ENCODE data around the gene YWHAE.
"Not testable (repeated sequence)": the region's sequence is repeated elsewhere in the genome, so short reads cannot be mapped to it uniquely, and the experiment has no call there.

The YWHAE gene

GRCh38 chr17:1412185-1413110 is 12.4 kb upstream of the YWHAE start:
- DNase-seq: no peak

- DNase-seq: no peak
These were observed 2.2 kb upstream of the YWHAE start for GRCh38 chr17:1402262-1402586.

- no peak for DNase-seq
These were observed 917 bp downstream of the YWHAE start for GRCh38 chr17:1398931-1399678.

GRCh38 chr17:1398028-1398427 is 2.0 kb downstream of the YWHAE start:
- DNase-seq: no peak

GRCh38 chr17:1395876-1396665 is 4.0 kb downstream of the YWHAE start:
- DNase-seq: not testable (repeated sequence)

- no peak for DNase-seq
These were observed 8.4 kb downstream of the YWHAE start for GRCh38 chr17:1391577-1391976.

GRCh38 chr17:1390432-1391367 is 9.3 kb downstream of the YWHAE start:
- no peak for DNase-seq

GRCh38 chr17:1387490-1388227 is 12.4 kb downstream of the YWHAE start:
- not testable (repeated sequence) for DNase-seq

GRCh38 chr17:1386675-1387190 is 13.3 kb downstream of the YWHAE start:
- not testable (repeated sequence) for DNase-seq

GRCh38 chr17:1386265-1386664 is 13.8 kb downstream of the YWHAE start:
- no peak for DNase-seq

- no peak for DNase-seq
These were observed 14.2 kb downstream of the YWHAE start for GRCh38 chr17:1385861-1386260.

- DNase-seq: no peak
These were observed 15.1 kb downstream of the YWHAE start for GRCh38 chr17:1384905-1385435.

- DNase-seq: peak; percentile 14
These were observed 20.1 kb downstream of the YWHAE start for GRCh38 chr17:1379930-1380313.

GRCh38 chr17:1379208-1379929 is 20.7 kb downstream of the YWHAE start:
- no peak for DNase-seq

GRCh38 chr17:1378476-1378860 is 21.6 kb downstream of the YWHAE start:
- DNase-seq: not testable (repeated sequence)

- DNase-seq: no peak
These were observed 22.7 kb downstream of the YWHAE start for GRCh38 chr17:1377334-1377733.

GRCh38 chr17:1376061-1376460 is 24.0 kb downstream of the YWHAE start:
- no peak for DNase-seq

- no peak for DNase-seq
These were observed 24.4 kb downstream of the YWHAE start for GRCh38 chr17:1375615-1376014.

GRCh38 chr17:1374431-1375177 is 25.4 kb downstream of the YWHAE start:
- no peak for DNase-seq

Data from CD4-positive, alpha-beta T cell treated with Interferon gamma for 1 hour (primary cell).